GM12878 (cell line): ENCODE data around the gene OMD. TPM values are rescaled to one million over a fixed set of nuclear protein-coding genes. Genes with fewer than 3 reads are reported as not detected.

Experiments used
- ATAC-seq: fragments of 200-7000 bp; cut with Tn5 transposase; 3 replicates; pipeline ENCODE4 v1.9.1; 2020; ENCODE audit warnings: mild to moderate bottlenecking, moderate library complexity
- BruUV-seq: library from RNA; stranded (reverse); fragments of 400-500 nt; replicated peaks from 2 replicates; lab custom pipeline; 2021; lab: Mats Ljungman, UMichigan
- CTCF ChIA-PET: fragments of 300-600 bp; sonication (Branson Sonifier 250); formaldehyde crosslinking; extraction: SDS; loops from one replicate; lab custom pipeline; 2021; ENCODE audit warnings: inconsistent platforms; lab: Yijun Ruan, JAX
- POLR2A ChIA-PET: fragments of 350-600 bp; formaldehyde crosslinking; extraction: SDS; loops from one replicate; lab custom pipeline; 2021; ENCODE audit warnings: inconsistent platforms; lab: Charles Lee
- RAD21 ChIA-PET: fragments of 300-600 bp; sonication (Branson Sonifier 250); formaldehyde crosslinking; loops from one replicate; lab custom pipeline; 2023; ENCODE audit warnings: antibody characterized with exemption; ENCODE audit not compliant: unreplicated experiment; lab: Charles Lee
- SMC1A ChIA-PET: fragments of 300-600 bp; sonication (Branson Sonifier 250); formaldehyde crosslinking; loops from one replicate; lab custom pipeline; 2023; ENCODE audit not compliant: unreplicated experiment, uncharacterized antibody; lab: Charles Lee
- DNase-seq: peaks from one replicate; pipeline ENCODE4 v3.0.0-alpha.2; 2011; ENCODE audit warnings: low read depth, low spot score
- FAIRE-seq: peaks from 3 replicates; lab custom pipeline; 2011; peaks lifted over from hg19 to GRCh38; lab: Jason Lieb, UNC
- H2AFZ ChIP-seq: 2 replicates; pipeline ENCODE4 v1.6.0; 2011; ENCODE audit warnings: low read depth, low read length, control low read depth; ENCODE audit not compliant: control insufficient read depth
- H3K27ac ChIP-seq: 2 replicates; pipeline ENCODE4 v1.5.1; 2011; ENCODE audit warnings: control low read depth; ENCODE audit not compliant: control insufficient read depth, insufficient read depth
- H3K27me3 ChIP-seq, 2 experiments: replicated peaks in 1 of 2; 2 replicates each; pipeline versions ENCODE4 v1.6.0 to v1.6.1; 2011; ENCODE audit warnings: low read length in 1 of 2; ENCODE audit not compliant: control insufficient read depth in 2 of 2, insufficient read depth in 2 of 2
- H3K36me3 ChIP-seq, 2 experiments: 2 replicates each; pipeline ENCODE4 v1.5.1; 2011; ENCODE audit warnings: low read length in 1 of 2; ENCODE audit not compliant: control insufficient read depth in 2 of 2, insufficient read depth in 2 of 2
- H3K4me1 ChIP-seq: 2 replicates; pipeline ENCODE4 v1.6.1; 2011; ENCODE audit warnings: mild to moderate bottlenecking, low read length, moderate library complexity, mixed read lengths; ENCODE audit not compliant: control insufficient read depth, insufficient read depth
- H3K4me2 ChIP-seq: 2 replicates; pipeline ENCODE4 v1.6.0; 2011; ENCODE audit warnings: control low read depth; ENCODE audit not compliant: control insufficient read depth, insufficient read depth
- H3K4me3 ChIP-seq: fragments of 200-600 bp; sonication (generic); 2 replicates; pipeline ENCODE4 v1.5.1; 2016
- H3K79me2 ChIP-seq: 2 replicates; pipeline ENCODE4 v1.6.0; 2011; ENCODE audit warnings: low read length; ENCODE audit not compliant: control insufficient read depth, insufficient read depth
- H3K9ac ChIP-seq: 2 replicates; pipeline ENCODE4 v1.8.0; 2011; ENCODE audit warnings: low read length, control low read depth, mixed read lengths; ENCODE audit not compliant: control insufficient read depth, insufficient read depth
- H3K9me3 ChIP-seq: replicated peaks from 3 replicates; pipeline ENCODE4 v1.5.1; 2011; ENCODE audit warnings: mild to moderate bottlenecking, low read length; ENCODE audit not compliant: control insufficient read depth, insufficient read depth
- H4K20me1 ChIP-seq: 2 replicates; pipeline ENCODE4 v1.6.0; 2011; ENCODE audit not compliant: control insufficient read depth, insufficient read depth
- BCL11A ChIP-seq: IDR thresholded peaks from 2 replicates; pipeline ENCODE4 v1.6.1; 2011; ENCODE audit warnings: low read depth, low read length
- CREM ChIP-seq: IDR thresholded peaks from 2 replicates; pipeline ENCODE4 v1.6.1; 2014; ENCODE audit warnings: antibody characterized with exemption, low read depth
- GATAD2B ChIP-seq: fragments of 450-650 bp; conservative IDR thresholded peaks from 2 replicates; pipeline ENCODE4 v1.6.1; 2017; ENCODE audit warnings: low read depth, mild to moderate bottlenecking, moderate library complexity
- IKZF1 ChIP-seq: fragments of 450-650 bp; conservative IDR thresholded peaks from 2 replicates; pipeline ENCODE4 v1.6.1; 2017; ENCODE audit warnings: antibody characterized with exemption, mild to moderate bottlenecking
- KLF5 ChIP-seq: fragments of 450-650 bp; IDR thresholded peaks from 2 replicates; pipeline ENCODE4 v1.6.1; 2014; ENCODE audit warnings: mild to moderate bottlenecking; ENCODE audit not compliant: partially characterized antibody
- POLR2AphosphoS5 ChIP-seq: IDR thresholded peaks from 2 replicates; pipeline ENCODE4 v1.6.1; 2011; ENCODE audit warnings: mild to moderate bottlenecking, low read length, inconsistent platforms
- RFX5 ChIP-seq: IDR thresholded peaks from 2 replicates; pipeline ENCODE4 v1.6.1; 2011; ENCODE audit warnings: low read depth, low read length, improper control_type of control experiment
- SREBF2 ChIP-seq: IDR thresholded peaks from 2 replicates; pipeline ENCODE4 v1.6.1; 2012; ENCODE audit warnings: mild to moderate bottlenecking, low read length
- WGBS: methylation state at CpG from one replicate; pipeline ENCODE4 v1.1.6; 2016; ENCODE audit warnings: low lambda C conversion rate; ENCODE audit not compliant: insufficient replicate concordance, insufficient coverage; ENCODE audit errors: missing lambda C conversion rate; 5-methylcytosine and 5-hydroxymethylcytosine counted together
- in situ Hi-C: fragments of 300-500 bp; cut with MboI; formaldehyde crosslinking; loops from 9 replicates; pipeline ENCODE4 v1.14.3; 2018; ENCODE audit warnings: mixed read lengths
- intact Hi-C: fragments of 100-400 bp; cut with micrococcal nuclease; formaldehyde crosslinking; loops from one replicate; pipeline ENCODE4 v1.14.2; 2022; ENCODE audit not compliant: unreplicated experiment
- polyA plus RNA-seq, 11 experiments: library from polyadenylated mRNA; depleted of rRNA in 4 of 11; unstranded in 6 of 11; stranded (reverse) in 5 of 11; fragments of >200 nt; fragmentation: Nextera tagmentation in 4 of 11; fragmentation: Illumina TruSeq in 1 of 11; extraction: Ambion mirVana in 4 of 11; extraction: Trizol in 1 of 11; gene quantifications; 1 replicate in 1 of 11; 2 replicates in 10 of 11; pipeline versions ENCODE4 v1.2.1 to v1.2.3, GENCODE V29; 2011 to 2016; ENCODE audit warnings: inconsistent platforms in 2 of 11, missing spikeins in 2 of 11, low read depth in 1 of 11
- total RNA-seq, 4 experiments: library from RNA; depleted of rRNA in 3 of 4; stranded (reverse); fragments of >200 nt in 3 of 4; fragmentation: Illumina TruSeq in 1 of 4; extraction: Trizol in 1 of 4; gene quantifications; 2 replicates each; pipeline versions ENCODE4 v1.2.1 to v1.2.3, GENCODE V29; 2013 to 2021
- TF ChIP-seq, protein P1 (sequence below): fragments of 450-650 bp; IDR thresholded peaks from 2 replicates; pipeline ENCODE4 v1.6.1; 2014; ENCODE audit warnings: mild to moderate bottlenecking
- TF ChIP-seq, protein P2 (sequence below): IDR thresholded peaks from 2 replicates; pipeline ENCODE4 v1.6.1; 2012; ENCODE audit warnings: improper control_type of control experiment, low read depth, low read length; ENCODE audit not compliant: insufficient replicate concordance
- TF ChIP-seq, protein P3 (sequence below): fragments of 150-350 bp; IDR thresholded peaks from 2 replicates; pipeline ENCODE4 v1.6.1; 2016; ENCODE audit warnings: low read depth, low read length
- TF ChIP-seq, protein P4 (sequence below): fragments of 450-650 bp; IDR thresholded peaks from 2 replicates; pipeline ENCODE4 v1.6.1; 2017; ENCODE audit warnings: mild to moderate bottlenecking, moderate library complexity

The OMD gene
- total and polyA plus RNA-seq, 10 of the 15 experiments (the other 5 are each of a cell fraction or from before 2014, with no cell fraction given): 0.08 to 0.70 (median 0.57) TPM; not detected in 7

DNA sequence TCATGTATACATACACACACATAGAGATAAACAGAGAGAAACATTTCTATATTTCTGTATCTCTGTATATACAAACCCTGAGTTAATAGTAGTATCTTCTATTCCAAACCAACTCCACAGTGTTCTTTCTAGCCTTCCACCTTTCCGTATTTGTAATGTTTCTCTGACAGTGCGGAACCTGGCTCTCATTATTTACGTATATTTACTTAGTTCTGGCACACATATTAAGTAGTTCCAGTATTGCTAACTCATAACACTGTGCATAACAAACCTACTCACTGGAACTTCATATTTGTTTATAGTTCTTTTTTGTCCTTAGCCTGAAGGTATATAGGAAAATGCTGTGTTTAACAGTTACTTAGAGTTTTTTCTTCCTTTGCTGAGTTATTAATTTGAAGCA, 26.4 kb downstream of the OMD start:
- H3K9me3 ChIP-seq: no peaks in the 10 kb centered on the region
- ChIA-PET SMC1A (no interaction called here), RAD21 (no interaction called here), POLR2A (no interaction called here), CTCF (no interaction called here)
- no peak overlapping the region for H2AFZ ChIP-seq
- BruUV-seq: no TSS peak
- no peak overlapping the region for H3K4me2 ChIP-seq
- no peak overlapping the region for H3K27ac ChIP-seq
- WGBS: 97% methylated on average over 3 of the region's 3 CpGs
- no peak overlapping the region for H3K4me3 ChIP-seq
- DNase-seq: no peak
- H3K79me2 ChIP-seq: no peaks in the 10 kb centered on the region
- ATAC-seq: no peak
- no peak overlapping the region for H3K9ac ChIP-seq
- FAIRE-seq: no peak
- no peaks in the 10 kb centered on the region for H3K36me3 ChIP-seq
- no peaks in the 10 kb centered on the region for H3K4me1 ChIP-seq
- intact Hi-C loops: no loop called here
- H3K27me3 ChIP-seq: no peaks in the 10 kb centered on the region
- in situ Hi-C loops: no loop called here
- H4K20me1 ChIP-seq: no peaks in the 10 kb centered on the region
- no peak for TF ChIP-seq CREM
- TF ChIP-seq GATAD2B: no peak
- TF ChIP-seq RFX5: no peak
- TF ChIP-seq, protein P1, sequence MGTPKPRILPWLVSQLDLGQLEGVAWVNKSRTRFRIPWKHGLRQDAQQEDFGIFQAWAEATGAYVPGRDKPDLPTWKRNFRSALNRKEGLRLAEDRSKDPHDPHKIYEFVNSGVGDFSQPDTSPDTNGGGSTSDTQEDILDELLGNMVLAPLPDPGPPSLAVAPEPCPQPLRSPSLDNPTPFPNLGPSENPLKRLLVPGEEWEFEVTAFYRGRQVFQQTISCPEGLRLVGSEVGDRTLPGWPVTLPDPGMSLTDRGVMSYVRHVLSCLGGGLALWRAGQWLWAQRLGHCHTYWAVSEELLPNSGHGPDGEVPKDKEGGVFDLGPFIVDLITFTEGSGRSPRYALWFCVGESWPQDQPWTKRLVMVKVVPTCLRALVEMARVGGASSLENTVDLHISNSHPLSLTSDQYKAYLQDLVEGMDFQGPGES: no peak
- no peak for TF ChIP-seq SREBF2
- no peak for TF ChIP-seq BCL11A
- no peak for TF ChIP-seq KLF5
- TF ChIP-seq IKZF1: no peak
- TF ChIP-seq, protein P2, sequence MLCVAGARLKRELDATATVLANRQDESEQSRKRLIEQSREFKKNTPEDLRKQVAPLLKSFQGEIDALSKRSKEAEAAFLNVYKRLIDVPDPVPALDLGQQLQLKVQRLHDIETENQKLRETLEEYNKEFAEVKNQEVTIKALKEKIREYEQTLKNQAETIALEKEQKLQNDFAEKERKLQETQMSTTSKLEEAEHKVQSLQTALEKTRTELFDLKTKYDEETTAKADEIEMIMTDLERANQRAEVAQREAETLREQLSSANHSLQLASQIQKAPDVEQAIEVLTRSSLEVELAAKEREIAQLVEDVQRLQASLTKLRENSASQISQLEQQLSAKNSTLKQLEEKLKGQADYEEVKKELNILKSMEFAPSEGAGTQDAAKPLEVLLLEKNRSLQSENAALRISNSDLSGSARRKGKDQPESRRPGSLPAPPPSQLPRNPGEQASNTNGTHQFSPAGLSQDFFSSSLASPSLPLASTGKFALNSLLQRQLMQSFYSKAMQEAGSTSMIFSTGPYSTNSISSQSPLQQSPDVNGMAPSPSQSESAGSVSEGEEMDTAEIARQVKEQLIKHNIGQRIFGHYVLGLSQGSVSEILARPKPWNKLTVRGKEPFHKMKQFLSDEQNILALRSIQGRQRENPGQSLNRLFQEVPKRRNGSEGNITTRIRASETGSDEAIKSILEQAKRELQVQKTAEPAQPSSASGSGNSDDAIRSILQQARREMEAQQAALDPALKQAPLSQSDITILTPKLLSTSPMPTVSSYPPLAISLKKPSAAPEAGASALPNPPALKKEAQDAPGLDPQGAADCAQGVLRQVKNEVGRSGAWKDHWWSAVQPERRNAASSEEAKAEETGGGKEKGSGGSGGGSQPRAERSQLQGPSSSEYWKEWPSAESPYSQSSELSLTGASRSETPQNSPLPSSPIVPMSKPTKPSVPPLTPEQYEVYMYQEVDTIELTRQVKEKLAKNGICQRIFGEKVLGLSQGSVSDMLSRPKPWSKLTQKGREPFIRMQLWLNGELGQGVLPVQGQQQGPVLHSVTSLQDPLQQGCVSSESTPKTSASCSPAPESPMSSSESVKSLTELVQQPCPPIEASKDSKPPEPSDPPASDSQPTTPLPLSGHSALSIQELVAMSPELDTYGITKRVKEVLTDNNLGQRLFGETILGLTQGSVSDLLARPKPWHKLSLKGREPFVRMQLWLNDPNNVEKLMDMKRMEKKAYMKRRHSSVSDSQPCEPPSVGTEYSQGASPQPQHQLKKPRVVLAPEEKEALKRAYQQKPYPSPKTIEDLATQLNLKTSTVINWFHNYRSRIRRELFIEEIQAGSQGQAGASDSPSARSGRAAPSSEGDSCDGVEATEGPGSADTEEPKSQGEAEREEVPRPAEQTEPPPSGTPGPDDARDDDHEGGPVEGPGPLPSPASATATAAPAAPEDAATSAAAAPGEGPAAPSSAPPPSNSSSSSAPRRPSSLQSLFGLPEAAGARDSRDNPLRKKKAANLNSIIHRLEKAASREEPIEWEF: no peak
- TF ChIP-seq, protein P3, sequence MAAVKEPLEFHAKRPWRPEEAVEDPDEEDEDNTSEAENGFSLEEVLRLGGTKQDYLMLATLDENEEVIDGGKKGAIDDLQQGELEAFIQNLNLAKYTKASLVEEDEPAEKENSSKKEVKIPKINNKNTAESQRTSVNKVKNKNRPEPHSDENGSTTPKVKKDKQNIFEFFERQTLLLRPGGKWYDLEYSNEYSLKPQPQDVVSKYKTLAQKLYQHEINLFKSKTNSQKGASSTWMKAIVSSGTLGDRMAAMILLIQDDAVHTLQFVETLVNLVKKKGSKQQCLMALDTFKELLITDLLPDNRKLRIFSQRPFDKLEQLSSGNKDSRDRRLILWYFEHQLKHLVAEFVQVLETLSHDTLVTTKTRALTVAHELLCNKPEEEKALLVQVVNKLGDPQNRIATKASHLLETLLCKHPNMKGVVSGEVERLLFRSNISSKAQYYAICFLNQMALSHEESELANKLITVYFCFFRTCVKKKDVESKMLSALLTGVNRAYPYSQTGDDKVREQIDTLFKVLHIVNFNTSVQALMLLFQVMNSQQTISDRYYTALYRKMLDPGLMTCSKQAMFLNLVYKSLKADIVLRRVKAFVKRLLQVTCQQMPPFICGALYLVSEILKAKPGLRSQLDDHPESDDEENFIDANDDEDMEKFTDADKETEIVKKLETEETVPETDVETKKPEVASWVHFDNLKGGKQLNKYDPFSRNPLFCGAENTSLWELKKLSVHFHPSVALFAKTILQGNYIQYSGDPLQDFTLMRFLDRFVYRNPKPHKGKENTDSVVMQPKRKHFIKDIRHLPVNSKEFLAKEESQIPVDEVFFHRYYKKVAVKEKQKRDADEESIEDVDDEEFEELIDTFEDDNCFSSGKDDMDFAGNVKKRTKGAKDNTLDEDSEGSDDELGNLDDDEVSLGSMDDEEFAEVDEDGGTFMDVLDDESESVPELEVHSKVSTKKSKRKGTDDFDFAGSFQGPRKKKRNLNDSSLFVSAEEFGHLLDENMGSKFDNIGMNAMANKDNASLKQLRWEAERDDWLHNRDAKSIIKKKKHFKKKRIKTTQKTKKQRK: no peak
- TF ChIP-seq POLR2AphosphoS5: no peak
- TF ChIP-seq, protein P4, sequence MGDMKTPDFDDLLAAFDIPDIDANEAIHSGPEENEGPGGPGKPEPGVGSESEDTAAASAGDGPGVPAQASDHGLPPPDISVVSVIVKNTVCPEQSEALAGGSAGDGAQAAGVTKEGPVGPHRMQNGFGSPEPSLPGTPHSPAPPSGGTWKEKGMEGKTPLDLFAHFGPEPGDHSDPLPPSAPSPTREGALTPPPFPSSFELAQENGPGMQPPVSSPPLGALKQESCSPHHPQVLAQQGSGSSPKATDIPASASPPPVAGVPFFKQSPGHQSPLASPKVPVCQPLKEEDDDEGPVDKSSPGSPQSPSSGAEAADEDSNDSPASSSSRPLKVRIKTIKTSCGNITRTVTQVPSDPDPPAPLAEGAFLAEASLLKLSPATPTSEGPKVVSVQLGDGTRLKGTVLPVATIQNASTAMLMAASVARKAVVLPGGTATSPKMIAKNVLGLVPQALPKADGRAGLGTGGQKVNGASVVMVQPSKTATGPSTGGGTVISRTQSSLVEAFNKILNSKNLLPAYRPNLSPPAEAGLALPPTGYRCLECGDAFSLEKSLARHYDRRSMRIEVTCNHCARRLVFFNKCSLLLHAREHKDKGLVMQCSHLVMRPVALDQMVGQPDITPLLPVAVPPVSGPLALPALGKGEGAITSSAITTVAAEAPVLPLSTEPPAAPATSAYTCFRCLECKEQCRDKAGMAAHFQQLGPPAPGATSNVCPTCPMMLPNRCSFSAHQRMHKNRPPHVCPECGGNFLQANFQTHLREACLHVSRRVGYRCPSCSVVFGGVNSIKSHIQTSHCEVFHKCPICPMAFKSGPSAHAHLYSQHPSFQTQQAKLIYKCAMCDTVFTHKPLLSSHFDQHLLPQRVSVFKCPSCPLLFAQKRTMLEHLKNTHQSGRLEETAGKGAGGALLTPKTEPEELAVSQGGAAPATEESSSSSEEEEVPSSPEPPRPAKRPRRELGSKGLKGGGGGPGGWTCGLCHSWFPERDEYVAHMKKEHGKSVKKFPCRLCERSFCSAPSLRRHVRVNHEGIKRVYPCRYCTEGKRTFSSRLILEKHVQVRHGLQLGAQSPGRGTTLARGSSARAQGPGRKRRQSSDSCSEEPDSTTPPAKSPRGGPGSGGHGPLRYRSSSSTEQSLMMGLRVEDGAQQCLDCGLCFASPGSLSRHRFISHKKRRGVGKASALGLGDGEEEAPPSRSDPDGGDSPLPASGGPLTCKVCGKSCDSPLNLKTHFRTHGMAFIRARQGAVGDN: no peak
